GM12874 (cell line): ENCODE measurements around the gene TMC6.

ENCODE experiments used
- TF ChIP-seq, protein P1 (sequence below): IDR thresholded peaks from 2 replicates; pipeline ENCODE4 v1.5.1; 2011; ENCODE audit warnings: low read depth, mild to moderate bottlenecking, control low read depth, low read length, moderate library complexity; ENCODE audit not compliant: insufficient read depth

TMC6 gene

DNA sequence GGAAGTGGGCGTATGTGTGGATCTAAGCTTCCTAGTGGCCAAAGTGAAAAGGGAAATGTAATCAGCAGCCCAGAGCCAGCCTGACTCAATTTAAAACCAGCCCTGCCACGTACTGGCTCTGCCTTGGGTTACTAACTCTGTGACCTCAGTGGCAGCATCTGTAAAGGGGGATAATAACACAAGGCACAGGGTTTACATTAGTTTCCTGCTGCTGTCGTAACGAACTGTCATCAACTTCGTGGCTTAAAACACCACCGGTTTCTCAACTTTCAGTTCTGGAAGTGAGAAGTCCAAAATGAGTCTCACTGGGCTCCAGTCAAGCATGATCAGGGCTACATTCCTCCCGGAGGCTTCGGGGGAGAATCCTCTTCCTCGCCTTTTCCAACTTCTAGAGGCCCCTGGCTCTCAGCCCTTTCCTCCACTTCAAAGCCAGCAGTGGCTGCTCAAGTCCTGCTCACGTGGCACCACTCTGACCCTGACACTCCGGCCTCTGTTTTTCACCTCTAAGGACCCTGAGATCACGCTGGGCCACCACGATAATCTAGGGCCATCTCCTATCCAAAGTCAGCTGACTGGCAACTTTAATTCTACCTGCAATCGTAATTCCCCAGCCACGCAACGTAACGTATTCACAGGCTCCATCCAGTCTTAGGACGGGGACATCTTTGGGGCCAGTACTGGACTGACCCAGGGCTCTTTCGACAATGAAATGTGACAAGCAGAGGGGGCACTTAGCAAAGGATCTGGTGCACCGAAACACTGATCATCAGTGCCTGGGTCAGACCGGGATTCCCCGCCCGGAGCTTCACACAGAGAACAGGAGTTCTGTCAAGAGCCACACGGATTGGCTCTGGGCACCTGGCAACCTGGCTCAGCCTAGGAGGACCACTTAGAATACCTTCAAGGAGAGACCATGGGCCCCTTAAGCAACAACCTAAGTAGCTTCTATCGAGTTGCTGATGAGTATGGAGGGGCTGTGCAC lies 14.5 kb downstream of the TMC6 start:
- TF ChIP-seq, protein P1, sequence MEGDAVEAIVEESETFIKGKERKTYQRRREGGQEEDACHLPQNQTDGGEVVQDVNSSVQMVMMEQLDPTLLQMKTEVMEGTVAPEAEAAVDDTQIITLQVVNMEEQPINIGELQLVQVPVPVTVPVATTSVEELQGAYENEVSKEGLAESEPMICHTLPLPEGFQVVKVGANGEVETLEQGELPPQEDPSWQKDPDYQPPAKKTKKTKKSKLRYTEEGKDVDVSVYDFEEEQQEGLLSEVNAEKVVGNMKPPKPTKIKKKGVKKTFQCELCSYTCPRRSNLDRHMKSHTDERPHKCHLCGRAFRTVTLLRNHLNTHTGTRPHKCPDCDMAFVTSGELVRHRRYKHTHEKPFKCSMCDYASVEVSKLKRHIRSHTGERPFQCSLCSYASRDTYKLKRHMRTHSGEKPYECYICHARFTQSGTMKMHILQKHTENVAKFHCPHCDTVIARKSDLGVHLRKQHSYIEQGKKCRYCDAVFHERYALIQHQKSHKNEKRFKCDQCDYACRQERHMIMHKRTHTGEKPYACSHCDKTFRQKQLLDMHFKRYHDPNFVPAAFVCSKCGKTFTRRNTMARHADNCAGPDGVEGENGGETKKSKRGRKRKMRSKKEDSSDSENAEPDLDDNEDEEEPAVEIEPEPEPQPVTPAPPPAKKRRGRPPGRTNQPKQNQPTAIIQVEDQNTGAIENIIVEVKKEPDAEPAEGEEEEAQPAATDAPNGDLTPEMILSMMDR: no peak

DNA sequence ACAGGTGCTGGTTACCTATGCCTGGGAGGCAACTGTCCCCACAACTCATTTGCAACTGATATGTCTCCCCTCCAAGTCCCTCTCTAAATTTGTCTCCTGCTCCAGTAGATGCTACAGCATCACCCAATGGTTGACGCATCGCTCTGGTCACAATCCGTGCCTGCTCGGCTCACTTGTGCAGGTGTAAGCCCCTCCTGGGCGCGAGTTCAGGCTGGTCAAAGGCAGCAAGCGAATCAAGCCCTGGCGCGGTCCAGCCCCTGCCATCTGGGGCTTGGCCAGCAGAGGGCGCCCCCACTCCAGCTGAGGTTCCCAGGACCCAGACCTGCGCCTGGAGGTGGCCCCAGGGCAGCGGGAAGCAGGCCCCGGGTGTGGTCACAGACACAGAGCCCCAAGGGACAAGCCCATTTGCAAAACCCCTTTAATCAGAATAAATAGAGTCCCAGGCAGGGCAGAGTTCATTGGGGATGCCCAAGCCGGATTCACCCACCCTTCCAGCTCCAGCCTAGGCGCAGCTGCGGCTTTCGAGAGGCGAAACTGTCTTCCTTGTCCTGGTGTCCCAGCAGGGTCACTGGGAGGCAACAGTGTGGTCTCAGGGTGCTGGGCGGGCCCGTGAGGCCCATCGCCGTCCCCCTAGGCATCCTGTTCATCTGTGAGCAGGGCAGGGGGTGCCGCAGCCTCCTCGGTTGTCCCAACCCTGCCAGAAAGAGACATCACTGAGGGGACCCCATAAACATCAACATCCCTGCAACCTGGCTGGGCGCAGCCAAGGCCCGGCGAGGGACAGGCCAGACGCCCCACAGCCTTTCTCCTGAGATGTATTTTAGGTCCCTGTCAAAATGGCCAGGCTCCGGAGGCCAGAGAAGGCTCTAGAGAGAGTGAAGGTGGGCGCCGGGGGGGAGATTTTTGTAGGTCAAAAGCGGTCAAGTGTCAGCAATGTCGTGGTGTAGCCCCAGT lies 15.8 kb downstream of the TMC6 start:
- TF ChIP-seq, protein P1: peak; percentile 98

DNA sequence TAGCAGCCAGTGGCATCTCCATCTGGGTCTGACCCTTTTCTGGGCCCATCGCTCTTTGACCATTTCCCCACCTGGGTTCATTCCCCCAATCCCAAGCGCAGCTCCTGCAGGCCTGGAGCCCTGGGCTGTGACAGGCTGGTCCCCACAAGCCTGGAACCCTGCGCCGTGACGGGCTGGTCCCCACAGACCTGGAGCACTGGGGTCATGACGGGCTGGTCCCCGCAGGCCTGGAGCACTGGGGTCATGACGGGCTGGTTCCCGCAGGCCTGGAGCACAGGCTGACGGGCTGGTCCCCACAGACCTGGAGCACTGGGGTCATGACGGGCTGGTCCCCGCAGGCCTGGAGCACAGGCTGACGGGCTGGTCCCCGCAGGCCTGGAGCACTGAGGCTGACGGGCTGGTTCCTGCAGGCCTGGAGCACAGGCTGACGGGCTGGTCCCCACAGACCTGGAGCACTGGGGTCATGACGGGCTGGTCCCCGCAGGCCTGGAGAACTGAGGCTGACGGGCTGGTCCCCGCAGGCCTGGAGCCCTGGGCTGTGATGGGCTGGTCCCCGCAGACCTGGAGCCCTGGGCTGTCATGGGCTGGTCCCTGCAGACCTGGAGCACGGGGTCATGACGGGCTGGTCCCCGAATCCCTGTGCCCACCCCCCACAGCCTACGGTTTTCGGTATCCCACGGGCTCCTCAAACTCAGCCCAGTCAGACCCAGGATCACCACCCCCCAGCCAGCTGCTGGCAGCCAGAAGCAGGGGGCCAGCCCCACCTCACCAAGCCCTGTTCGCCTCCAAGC lies 16.6 kb downstream of the TMC6 start:
- TF ChIP-seq, protein P1: no peak

DNA sequence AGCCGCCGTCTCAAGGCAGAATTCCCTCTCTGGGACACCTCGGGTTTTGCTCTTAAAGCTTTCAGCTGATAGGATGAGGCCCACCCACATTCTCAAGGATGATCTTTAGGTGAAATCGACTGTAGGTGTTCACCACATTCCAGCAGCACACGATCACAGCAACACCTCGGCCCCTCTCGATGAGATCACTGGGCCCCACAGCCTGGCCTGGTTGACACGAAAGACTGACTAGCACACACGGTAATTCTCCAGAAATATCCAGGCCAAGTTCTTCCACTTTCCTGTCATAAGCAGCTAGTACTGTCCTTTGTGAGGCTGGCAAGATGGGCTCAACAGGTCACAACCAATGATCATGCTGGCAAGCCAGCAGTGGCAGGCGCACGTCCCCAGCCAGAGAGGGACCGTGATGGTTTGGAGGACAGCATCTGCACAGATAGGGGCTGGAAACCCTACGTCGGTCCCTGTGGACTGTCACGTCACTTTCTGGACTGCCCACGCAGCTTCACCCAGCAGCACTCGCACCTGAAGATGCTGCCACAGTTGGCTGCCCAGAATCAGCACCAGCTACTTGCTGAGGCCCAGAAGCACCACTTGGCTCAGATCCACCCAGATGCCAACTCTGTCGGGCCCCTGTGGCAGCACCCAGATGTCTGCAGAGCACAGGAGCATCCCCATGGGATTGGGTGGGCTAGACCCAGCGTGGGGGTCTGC lies 17.4 kb downstream of the TMC6 start:
- TF ChIP-seq, protein P1: no peak

DNA sequence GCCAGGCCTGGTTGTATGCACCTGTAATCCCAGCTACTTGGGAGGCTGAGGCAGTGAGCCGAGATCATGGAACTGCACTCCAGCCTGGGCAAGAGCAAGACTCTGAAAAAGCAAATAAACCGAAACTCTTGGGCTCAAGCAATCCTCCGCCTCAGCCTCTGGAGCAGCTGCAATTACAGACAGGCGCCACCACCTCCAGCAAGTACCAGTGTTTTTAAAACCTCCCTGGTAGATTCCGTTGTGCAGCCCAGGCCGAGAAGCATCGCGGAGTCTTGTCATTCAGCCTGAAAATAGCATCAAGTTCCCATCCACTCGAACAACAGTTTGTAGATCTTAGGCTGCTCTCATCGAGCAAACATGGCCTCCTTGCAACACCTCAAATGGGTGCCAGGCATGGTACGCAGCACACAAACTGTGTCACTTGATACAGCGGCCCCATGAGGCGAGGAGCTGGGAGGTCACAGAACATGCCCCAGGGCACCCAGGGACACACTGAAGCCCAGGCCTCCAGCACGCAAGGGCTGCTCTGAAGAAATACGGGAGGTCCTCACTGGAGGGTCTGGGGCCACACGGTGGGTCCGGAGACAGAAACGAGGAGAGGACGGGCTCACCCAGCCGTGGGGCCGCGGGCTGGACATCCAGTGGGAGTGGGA lies 18.1 kb downstream of the TMC6 start:
- TF ChIP-seq, protein P1: no peak

DNA sequence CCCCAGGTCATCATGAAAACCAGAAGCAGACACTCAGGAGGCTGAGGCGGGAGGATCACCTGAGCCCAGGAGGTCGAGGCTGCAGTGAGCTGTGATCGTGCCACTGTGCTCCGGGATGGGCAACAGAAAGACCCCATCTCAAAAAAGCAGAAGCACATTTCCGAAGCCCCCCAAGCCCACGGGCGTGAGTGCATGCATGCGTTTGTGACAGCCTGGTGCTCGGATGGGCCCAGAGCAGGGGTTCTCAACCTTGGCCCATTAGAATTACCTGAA lies 19.1 kb downstream of the TMC6 start:
- TF ChIP-seq, protein P1: no peak
